H9 (cell line): ENCODE measurements around the gene MAGEA12. TPM values are rescaled to one million over a fixed set of nuclear protein-coding genes. Genes with fewer than 3 reads are reported as not detected.
"Not testable (repeated sequence)": the region's sequence is repeated elsewhere in the genome, so short reads cannot be mapped to it uniquely, and the experiment has no call there.

ENCODE experiments used
- DNase-seq: peaks from one replicate; pipeline ENCODE4 v3.0.0-alpha.2; 2017
- H2AFZ ChIP-seq: one replicate; pipeline ENCODE4 v1.6.1; 2013; ENCODE audit warnings: mild to moderate bottlenecking, low read length, control low read depth, moderate library complexity
- H2AK5ac ChIP-seq: 2 replicates; pipeline ENCODE4 v1.6.1; 2013; ENCODE audit warnings: low read length, control low read depth, mixed read lengths; ENCODE audit not compliant: insufficient read length
- H2BK120ac ChIP-seq: one replicate; pipeline ENCODE4 v1.6.1; 2013; ENCODE audit warnings: low read depth, mild to moderate bottlenecking, low read length, control low read depth, inconsistent platforms; ENCODE audit not compliant: poor library complexity, severe bottlenecking
- H2BK12ac ChIP-seq: 2 replicates; pipeline ENCODE4 v1.6.1; 2013; ENCODE audit warnings: low read length, control low read depth, mixed read lengths, low read depth; ENCODE audit not compliant: insufficient read length
- H2BK15ac ChIP-seq: 2 replicates; pipeline ENCODE4 v1.6.1; 2013; ENCODE audit warnings: low read depth, low read length, control low read depth
- H2BK20ac ChIP-seq: one replicate; pipeline ENCODE4 v1.6.1; 2013; ENCODE audit warnings: low read depth, mild to moderate bottlenecking, low read length, control low read depth, inconsistent platforms; ENCODE audit not compliant: poor library complexity, severe bottlenecking
- H2BK5ac ChIP-seq: 2 replicates; pipeline ENCODE4 v1.6.1; 2013; ENCODE audit warnings: low read length, control low read depth, mixed read lengths; ENCODE audit not compliant: insufficient read length
- H3K14ac ChIP-seq: 2 replicates; pipeline ENCODE4 v1.6.1; 2013; ENCODE audit warnings: low read length, control low read depth; ENCODE audit not compliant: insufficient read depth
- H3K18ac ChIP-seq: 2 replicates; pipeline ENCODE4 v1.6.1; 2013; ENCODE audit warnings: low read depth, mild to moderate bottlenecking, mixed read lengths, low read length, control low read depth; ENCODE audit not compliant: insufficient read length
- H3K23ac ChIP-seq: 2 replicates; pipeline ENCODE4 v1.6.1; 2013; ENCODE audit warnings: low read length, control low read depth, mixed read lengths, low read depth; ENCODE audit not compliant: insufficient read length
- H3K23me2 ChIP-seq: 2 replicates; pipeline ENCODE4 v1.6.1; 2013; ENCODE audit warnings: low read depth, mild to moderate bottlenecking, mixed read lengths, low read length, control low read depth; ENCODE audit not compliant: insufficient read length, poor library complexity, severe bottlenecking
- H3K27ac ChIP-seq: 2 replicates; pipeline ENCODE4 v1.5.1; 2013; ENCODE audit warnings: low read length, control low read depth, mixed read lengths, low read depth; ENCODE audit not compliant: insufficient read length
- H3K27me3 ChIP-seq: 2 replicates; pipeline ENCODE4 v1.6.1; 2013; ENCODE audit warnings: low read length, control low read depth, inconsistent platforms; ENCODE audit not compliant: insufficient read depth
- H3K4ac ChIP-seq: 2 replicates; pipeline ENCODE4 v1.6.1; 2013; ENCODE audit warnings: low read depth, mild to moderate bottlenecking, control low read depth, inconsistent platforms, low read length, moderate library complexity
- H3K4me1 ChIP-seq: 2 replicates; pipeline ENCODE4 v1.6.1; 2013; ENCODE audit warnings: low read length, control low read depth, inconsistent platforms; ENCODE audit not compliant: insufficient read depth
- H3K4me2 ChIP-seq: 2 replicates; pipeline ENCODE4 v1.6.1; 2013; ENCODE audit warnings: low read length, control low read depth, mixed read lengths; ENCODE audit not compliant: insufficient read length, insufficient read depth
- H3K56ac ChIP-seq: 2 replicates; pipeline ENCODE4 v1.6.1; 2013; ENCODE audit warnings: low read depth, mild to moderate bottlenecking, mixed read lengths, low read length, control low read depth; ENCODE audit not compliant: insufficient read length
- H3K79me1 ChIP-seq: 2 replicates; pipeline ENCODE4 v1.6.1; 2013; ENCODE audit warnings: low read depth, mild to moderate bottlenecking, moderate library complexity, low read length, control low read depth, inconsistent platforms; ENCODE audit not compliant: insufficient read depth, poor library complexity, severe bottlenecking
- H3K79me2 ChIP-seq: 2 replicates; pipeline ENCODE4 v1.6.1; 2013; ENCODE audit warnings: low read length, control low read depth, inconsistent platforms; ENCODE audit not compliant: insufficient read depth
- H3K9ac ChIP-seq: 2 replicates; pipeline ENCODE4 v1.6.1; 2013; ENCODE audit warnings: low read length, control low read depth, mixed read lengths; ENCODE audit not compliant: insufficient read length; ENCODE audit errors: extremely low read depth
- H3K9me3 ChIP-seq: one replicate; pipeline ENCODE4 v1.6.1; 2013; ENCODE audit warnings: low read depth, low read length, inconsistent platforms; ENCODE audit not compliant: control insufficient read depth
- H3T11ph ChIP-seq: one replicate; pipeline ENCODE4 v1.6.1; 2013; ENCODE audit warnings: mild to moderate bottlenecking, low read length, control low read depth, inconsistent platforms
- H4K20me1 ChIP-seq: one replicate; pipeline ENCODE4 v1.6.1; 2013; ENCODE audit not compliant: control insufficient read depth, insufficient read length, insufficient read depth
- H4K5ac ChIP-seq: 2 replicates; pipeline ENCODE4 v1.6.1; 2013; ENCODE audit warnings: low read depth, mild to moderate bottlenecking, mixed read lengths, low read length, control low read depth; ENCODE audit not compliant: insufficient read length
- H4K8ac ChIP-seq: replicated peaks from 2 replicates; pipeline ENCODE4 v1.6.1; 2013; ENCODE audit warnings: low read length, control low read depth, mixed read lengths, low read depth; ENCODE audit not compliant: insufficient read length
- H4K91ac ChIP-seq: 2 replicates; pipeline ENCODE4 v1.6.1; 2013; ENCODE audit warnings: low read depth, mild to moderate bottlenecking, moderate library complexity, mixed read lengths, low read length, control low read depth; ENCODE audit not compliant: insufficient read length
- H3K27ac Mint-ChIP-seq, 3 experiments: 2 replicates in 2 of 3; 3 replicates in 1 of 3; pipeline ENCODE4 v1.8.0; 2020 to 2021; ENCODE audit warnings: mixed read lengths in 3 of 3, mild to moderate bottlenecking in 1 of 3, moderate library complexity in 1 of 3
- H3K27me3 Mint-ChIP-seq: 2 replicates; pipeline ENCODE4 v1.8.0; 2021; ENCODE audit warnings: low read depth, mild to moderate bottlenecking, moderate library complexity, mixed read lengths
- H3K36me3 Mint-ChIP-seq, 3 experiments: 2 replicates in 2 of 3; 3 replicates in 1 of 3; pipeline ENCODE4 v1.8.0; 2020 to 2021; ENCODE audit warnings: low read depth in 3 of 3, mixed read lengths in 3 of 3; ENCODE audit not compliant: insufficient read depth in 1 of 3
- H3K4me1 Mint-ChIP-seq, 2 experiments: 2 replicates each; pipeline ENCODE4 v1.8.0; 2020; ENCODE audit warnings: mixed read lengths in 2 of 2
- H3K4me3 Mint-ChIP-seq, 2 experiments: 2 replicates in 1 of 2; 3 replicates in 1 of 2; pipeline ENCODE4 v1.8.0; 2020 to 2021; ENCODE audit warnings: mild to moderate bottlenecking in 2 of 2, mixed read lengths in 2 of 2, moderate library complexity in 1 of 2
- H3K9me3 Mint-ChIP-seq, 2 experiments: 2 replicates in 1 of 2; 3 replicates in 1 of 2; pipeline ENCODE4 v1.8.0; 2020; ENCODE audit warnings: mild to moderate bottlenecking in 2 of 2, mixed read lengths in 2 of 2, moderate library complexity in 1 of 2
- WGBS: extraction: QIAGEN DNeasy Blood & Tissue Kit; methylation state at CpG from one replicate; pipeline ENCODE4 v1.1.7; 2013; ENCODE audit warnings: missing lambda C conversion rate, low lambda C conversion rate, mixed read lengths; ENCODE audit not compliant: insufficient read length; ENCODE audit errors: extremely low coverage; 5-methylcytosine and 5-hydroxymethylcytosine counted together
- total RNA-seq: library from RNA; stranded (reverse); gene quantifications from 2 replicates; pipeline ENCODE4 v1.2.1, GENCODE V29; 2021
- TF ChIP-seq, protein P1 (sequence below): fragments of 200-600 bp; sonication (generic); conservative IDR thresholded peaks from 3 replicates; pipeline ENCODE4 v1.8.0; 2021; ENCODE audit warnings: antibody characterized with exemption, mild to moderate bottlenecking

Gene MAGEA12
- total RNA-seq, 1 experiment from 2014 or later, result not detected

DNA sequence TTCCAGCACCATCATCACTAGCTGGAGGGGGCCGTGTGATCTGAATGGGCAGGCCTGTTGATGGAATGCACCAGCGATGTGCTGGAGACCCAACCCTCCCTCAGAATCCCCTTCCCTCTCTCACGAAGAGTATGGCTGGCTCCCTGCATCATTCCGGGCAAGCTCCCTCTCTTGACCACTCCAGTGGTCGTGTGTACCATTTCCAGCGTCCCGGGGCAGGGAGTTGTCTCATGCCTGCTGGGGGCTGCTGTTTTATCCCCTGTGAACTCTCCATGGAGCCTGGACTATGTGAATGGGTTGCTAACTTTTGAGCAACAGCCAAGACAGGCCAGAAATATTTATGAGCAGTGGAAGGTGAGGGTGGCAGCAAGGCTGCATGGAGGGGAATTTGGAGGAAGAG, 8.1 kb upstream of the MAGEA12 start:
- no peak overlapping the region for H3K23ac ChIP-seq
- H3K27ac ChIP-seq, result no peak overlapping the region
- Mint-ChIP-seq H3K4me3 (no peak overlapping the region), H3K36me3 (no peaks in the 10 kb centered on the region; a peak in 1 of 7 replicates), H3K27ac (no peak overlapping the region), H3K9me3 (peaks cover 37 to 42% of the 10 kb centered on the region in 2 experiments), H3K4me1 (no peaks in the 10 kb centered on the region), H3K27me3 (peaks cover 3% of the 10 kb centered on the region)
- no peak overlapping the region for H3K18ac ChIP-seq
- no peak overlapping the region for H3K14ac ChIP-seq
- no peak overlapping the region for H3K4me2 ChIP-seq
- TF ChIP-seq, protein P1, sequence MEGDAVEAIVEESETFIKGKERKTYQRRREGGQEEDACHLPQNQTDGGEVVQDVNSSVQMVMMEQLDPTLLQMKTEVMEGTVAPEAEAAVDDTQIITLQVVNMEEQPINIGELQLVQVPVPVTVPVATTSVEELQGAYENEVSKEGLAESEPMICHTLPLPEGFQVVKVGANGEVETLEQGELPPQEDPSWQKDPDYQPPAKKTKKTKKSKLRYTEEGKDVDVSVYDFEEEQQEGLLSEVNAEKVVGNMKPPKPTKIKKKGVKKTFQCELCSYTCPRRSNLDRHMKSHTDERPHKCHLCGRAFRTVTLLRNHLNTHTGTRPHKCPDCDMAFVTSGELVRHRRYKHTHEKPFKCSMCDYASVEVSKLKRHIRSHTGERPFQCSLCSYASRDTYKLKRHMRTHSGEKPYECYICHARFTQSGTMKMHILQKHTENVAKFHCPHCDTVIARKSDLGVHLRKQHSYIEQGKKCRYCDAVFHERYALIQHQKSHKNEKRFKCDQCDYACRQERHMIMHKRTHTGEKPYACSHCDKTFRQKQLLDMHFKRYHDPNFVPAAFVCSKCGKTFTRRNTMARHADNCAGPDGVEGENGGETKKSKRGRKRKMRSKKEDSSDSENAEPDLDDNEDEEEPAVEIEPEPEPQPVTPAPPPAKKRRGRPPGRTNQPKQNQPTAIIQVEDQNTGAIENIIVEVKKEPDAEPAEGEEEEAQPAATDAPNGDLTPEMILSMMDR, result no peak
- H3T11ph ChIP-seq, result no peak overlapping the region
- no peaks in the 10 kb centered on the region for H3K4me1 ChIP-seq
- no peaks in the 10 kb centered on the region for H3K79me1 ChIP-seq
- H4K5ac ChIP-seq, result no peak overlapping the region
- no peak overlapping the region for H2AK5ac ChIP-seq
- no peak overlapping the region for H2BK12ac ChIP-seq
- no peak overlapping the region for H2BK120ac ChIP-seq
- H4K20me1 ChIP-seq, result no peaks in the 10 kb centered on the region
- H4K91ac ChIP-seq, result no peak overlapping the region
- H3K23me2 ChIP-seq, result no peaks in the 10 kb centered on the region
- H2BK15ac ChIP-seq, result no peak overlapping the region
- no peak overlapping the region for H2BK20ac ChIP-seq
- no peak overlapping the region for H2BK5ac ChIP-seq
- H3K9ac ChIP-seq, result no peak overlapping the region
- H4K8ac ChIP-seq, result no peak overlapping the region
- no peaks in the 10 kb centered on the region for H3K79me2 ChIP-seq
- H3K27me3 ChIP-seq, result no peaks in the 10 kb centered on the region
- no peak overlapping the region for H3K4ac ChIP-seq
- H2AFZ ChIP-seq, result no peak overlapping the region
- H3K56ac ChIP-seq, result no peak overlapping the region
- DNase-seq, result no peak
- H3K9me3 ChIP-seq, result peaks cover 15% of the 10 kb centered on the region
- no CpG with 5 or more reads among the region's 7 CpGs for WGBS

DNA sequence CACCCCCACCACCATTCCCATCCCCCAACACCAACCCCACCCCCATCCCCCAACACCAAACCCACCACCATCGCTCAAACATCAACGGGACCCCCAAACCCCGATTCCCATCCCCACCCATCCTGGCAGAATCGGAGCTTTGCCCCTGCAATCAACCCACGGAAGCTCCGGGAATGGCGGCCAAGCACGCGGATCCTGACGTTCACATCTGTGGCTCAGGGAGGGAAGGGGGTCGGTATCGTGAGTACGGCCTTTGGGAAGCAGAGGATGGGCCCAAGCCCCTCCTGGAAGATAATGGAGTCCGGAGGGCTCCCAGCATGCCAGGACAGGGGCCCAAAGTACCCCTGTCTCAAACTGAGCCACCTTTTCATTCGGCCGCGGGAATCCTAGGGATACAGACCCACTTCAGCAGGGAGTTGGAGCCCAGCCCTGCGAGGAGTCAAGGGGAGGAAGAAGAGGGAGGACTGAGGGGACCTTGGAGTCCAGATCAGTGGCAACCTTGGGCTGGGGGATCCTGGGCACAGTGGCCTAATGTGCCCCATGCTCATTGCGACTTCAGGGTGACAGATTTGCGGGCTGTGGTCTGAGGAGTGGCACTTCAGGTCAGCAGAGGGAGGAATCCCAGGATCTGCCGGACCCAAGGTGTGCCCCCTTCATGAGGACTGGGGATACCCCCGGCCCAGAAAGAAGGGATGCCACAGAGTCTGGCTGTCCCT, 744 bp downstream of the MAGEA12 start:
- H2AK5ac ChIP-seq, H3K9me3 ChIP-seq, H3K23me2 ChIP-seq, H3K14ac ChIP-seq, H3K79me1 ChIP-seq, H2BK12ac ChIP-seq, H3K56ac ChIP-seq, H3K36me3 Mint-ChIP-seq, H3K4ac ChIP-seq, H3K18ac ChIP-seq, H3K4me2 ChIP-seq, H3K23ac ChIP-seq, H3K79me2 ChIP-seq, H2AFZ ChIP-seq, H3K9ac ChIP-seq, H4K5ac ChIP-seq, H4K20me1 ChIP-seq, H4K8ac ChIP-seq, H3K4me1 Mint-ChIP-seq, H2BK15ac ChIP-seq, H3K4me1 ChIP-seq, H3K27me3 ChIP-seq, H3K27ac Mint-ChIP-seq, H2BK20ac ChIP-seq, H3T11ph ChIP-seq, H2BK120ac ChIP-seq, H3K4me3 Mint-ChIP-seq, H4K91ac ChIP-seq, H2BK5ac ChIP-seq, DNase-seq, H3K27me3 Mint-ChIP-seq, H3K27ac ChIP-seq: not testable (repeated sequence)
- peaks cover 57 to 76% of the 10 kb centered on the region in 2 experiments for H3K9me3 Mint-ChIP-seq
- WGBS, result no CpG with 5 or more reads among the region's 22 CpGs
